ENCODE measurements around the gene NAIF1.

DNA sequence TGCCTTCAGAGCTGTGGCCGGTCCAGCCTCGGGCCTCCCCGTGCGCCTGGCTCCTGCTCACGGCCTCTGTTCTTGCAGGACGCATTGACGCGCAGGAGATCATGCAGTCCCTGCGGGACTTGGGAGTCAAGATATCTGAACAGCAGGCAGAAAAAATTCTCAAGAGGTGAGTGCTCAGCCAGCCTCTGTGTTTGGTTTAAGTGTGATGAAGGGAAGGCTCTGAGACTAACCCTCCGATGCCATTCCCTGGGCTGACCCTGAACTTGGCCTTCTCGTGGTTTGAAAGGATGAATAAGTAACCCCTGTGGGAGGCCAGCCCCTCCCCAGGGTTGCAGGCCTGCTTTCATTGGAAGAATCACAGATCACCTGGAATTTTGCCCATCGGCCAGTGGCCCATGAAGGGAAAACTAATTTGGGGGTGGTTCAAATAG lies 34.1 kb upstream of the NAIF1 start:
- no peak for TF ChIP-seq POLR2A (IDR thresholded peaks at IDR 0.05)
- TF ChIP-seq, protein P1, sequence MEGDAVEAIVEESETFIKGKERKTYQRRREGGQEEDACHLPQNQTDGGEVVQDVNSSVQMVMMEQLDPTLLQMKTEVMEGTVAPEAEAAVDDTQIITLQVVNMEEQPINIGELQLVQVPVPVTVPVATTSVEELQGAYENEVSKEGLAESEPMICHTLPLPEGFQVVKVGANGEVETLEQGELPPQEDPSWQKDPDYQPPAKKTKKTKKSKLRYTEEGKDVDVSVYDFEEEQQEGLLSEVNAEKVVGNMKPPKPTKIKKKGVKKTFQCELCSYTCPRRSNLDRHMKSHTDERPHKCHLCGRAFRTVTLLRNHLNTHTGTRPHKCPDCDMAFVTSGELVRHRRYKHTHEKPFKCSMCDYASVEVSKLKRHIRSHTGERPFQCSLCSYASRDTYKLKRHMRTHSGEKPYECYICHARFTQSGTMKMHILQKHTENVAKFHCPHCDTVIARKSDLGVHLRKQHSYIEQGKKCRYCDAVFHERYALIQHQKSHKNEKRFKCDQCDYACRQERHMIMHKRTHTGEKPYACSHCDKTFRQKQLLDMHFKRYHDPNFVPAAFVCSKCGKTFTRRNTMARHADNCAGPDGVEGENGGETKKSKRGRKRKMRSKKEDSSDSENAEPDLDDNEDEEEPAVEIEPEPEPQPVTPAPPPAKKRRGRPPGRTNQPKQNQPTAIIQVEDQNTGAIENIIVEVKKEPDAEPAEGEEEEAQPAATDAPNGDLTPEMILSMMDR (IDR thresholded peaks at IDR 0.05), result no peak
